ENCODE results near the gene LONRF3. TPM values are rescaled to one million over a fixed set of nuclear protein-coding genes. Genes with fewer than 3 reads are reported as not detected.

The LONRF3 gene
- total RNA-seq, 1 experiment from 2014 or later: 13.1 TPM

DNA sequence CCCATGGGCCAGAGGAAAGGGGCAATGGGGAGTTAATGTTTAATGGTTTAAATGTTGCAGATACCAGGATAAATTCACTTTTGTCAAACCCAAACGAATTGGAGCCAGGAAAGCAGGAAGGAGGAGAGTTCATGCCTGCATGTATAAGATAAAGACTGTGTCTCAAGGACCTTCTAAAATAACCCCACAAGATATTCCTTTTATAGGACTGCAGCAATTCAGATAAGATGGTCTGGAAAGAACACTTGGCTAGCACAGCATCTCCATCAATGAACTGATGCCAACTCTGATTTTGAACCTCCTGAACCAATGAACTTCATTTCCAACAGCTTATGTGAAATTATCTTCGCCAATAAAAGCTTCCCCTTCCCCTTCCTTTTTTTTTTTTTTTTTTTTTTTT is 31.3 kb upstream of the LONRF3 start:
- DNase-seq (ENCODE audit: low read depth, low spot score): no peak
- Histone ChIP-seq H3K4me3 (ENCODE audit: low read depth in 2 of 2, low read length in 2 of 2) (no peak overlapping the region), H3K27me3 (ENCODE audit: control insufficient read depth, insufficient read depth, low read length) (peaks cover 3% of the 10 kb centered on the region; the same call in 1 of the 2 replicates), H3K4me1 (ENCODE audit: control insufficient read depth, insufficient read depth, low read length) (no peaks in the 10 kb centered on the region), H3K27ac (ENCODE audit: low read length) (no peak overlapping the region), H3K9me3 (ENCODE audit: control insufficient read depth, insufficient read depth, low read depth, low read length) (no peaks in the 10 kb centered on the region), H3K36me3 (ENCODE audit: control insufficient read depth, insufficient read depth, low read length) (no peaks in the 10 kb centered on the region)
- in situ Hi-C loops (cut with HindIII; ENCODE audit: low pct_unique_long_range_greater_than_20kb, low sequenced_read_pairs) (no loop called here), intact Hi-C loops (cut with micrococcal nuclease; ENCODE audit: unreplicated experiment) (no loop called here)
- TF ChIP-seq, protein P1, sequence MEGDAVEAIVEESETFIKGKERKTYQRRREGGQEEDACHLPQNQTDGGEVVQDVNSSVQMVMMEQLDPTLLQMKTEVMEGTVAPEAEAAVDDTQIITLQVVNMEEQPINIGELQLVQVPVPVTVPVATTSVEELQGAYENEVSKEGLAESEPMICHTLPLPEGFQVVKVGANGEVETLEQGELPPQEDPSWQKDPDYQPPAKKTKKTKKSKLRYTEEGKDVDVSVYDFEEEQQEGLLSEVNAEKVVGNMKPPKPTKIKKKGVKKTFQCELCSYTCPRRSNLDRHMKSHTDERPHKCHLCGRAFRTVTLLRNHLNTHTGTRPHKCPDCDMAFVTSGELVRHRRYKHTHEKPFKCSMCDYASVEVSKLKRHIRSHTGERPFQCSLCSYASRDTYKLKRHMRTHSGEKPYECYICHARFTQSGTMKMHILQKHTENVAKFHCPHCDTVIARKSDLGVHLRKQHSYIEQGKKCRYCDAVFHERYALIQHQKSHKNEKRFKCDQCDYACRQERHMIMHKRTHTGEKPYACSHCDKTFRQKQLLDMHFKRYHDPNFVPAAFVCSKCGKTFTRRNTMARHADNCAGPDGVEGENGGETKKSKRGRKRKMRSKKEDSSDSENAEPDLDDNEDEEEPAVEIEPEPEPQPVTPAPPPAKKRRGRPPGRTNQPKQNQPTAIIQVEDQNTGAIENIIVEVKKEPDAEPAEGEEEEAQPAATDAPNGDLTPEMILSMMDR (IDR thresholded peaks at IDR 0.05): no peak
- TF ChIP-seq TCF7L2 (IDR thresholded peaks at IDR 0.05; ENCODE audit: low read depth, low read length) (no peak), SIN3A (IDR thresholded peaks at IDR 0.05; ENCODE audit: borderline replicate concordance, insufficient read depth, low read depth, low read length) (no peak), POLR2AphosphoS5 (IDR thresholded peaks at IDR 0.05; ENCODE audit: low read depth, low read length) (no peak)
- TF ChIP-seq, protein P2, sequence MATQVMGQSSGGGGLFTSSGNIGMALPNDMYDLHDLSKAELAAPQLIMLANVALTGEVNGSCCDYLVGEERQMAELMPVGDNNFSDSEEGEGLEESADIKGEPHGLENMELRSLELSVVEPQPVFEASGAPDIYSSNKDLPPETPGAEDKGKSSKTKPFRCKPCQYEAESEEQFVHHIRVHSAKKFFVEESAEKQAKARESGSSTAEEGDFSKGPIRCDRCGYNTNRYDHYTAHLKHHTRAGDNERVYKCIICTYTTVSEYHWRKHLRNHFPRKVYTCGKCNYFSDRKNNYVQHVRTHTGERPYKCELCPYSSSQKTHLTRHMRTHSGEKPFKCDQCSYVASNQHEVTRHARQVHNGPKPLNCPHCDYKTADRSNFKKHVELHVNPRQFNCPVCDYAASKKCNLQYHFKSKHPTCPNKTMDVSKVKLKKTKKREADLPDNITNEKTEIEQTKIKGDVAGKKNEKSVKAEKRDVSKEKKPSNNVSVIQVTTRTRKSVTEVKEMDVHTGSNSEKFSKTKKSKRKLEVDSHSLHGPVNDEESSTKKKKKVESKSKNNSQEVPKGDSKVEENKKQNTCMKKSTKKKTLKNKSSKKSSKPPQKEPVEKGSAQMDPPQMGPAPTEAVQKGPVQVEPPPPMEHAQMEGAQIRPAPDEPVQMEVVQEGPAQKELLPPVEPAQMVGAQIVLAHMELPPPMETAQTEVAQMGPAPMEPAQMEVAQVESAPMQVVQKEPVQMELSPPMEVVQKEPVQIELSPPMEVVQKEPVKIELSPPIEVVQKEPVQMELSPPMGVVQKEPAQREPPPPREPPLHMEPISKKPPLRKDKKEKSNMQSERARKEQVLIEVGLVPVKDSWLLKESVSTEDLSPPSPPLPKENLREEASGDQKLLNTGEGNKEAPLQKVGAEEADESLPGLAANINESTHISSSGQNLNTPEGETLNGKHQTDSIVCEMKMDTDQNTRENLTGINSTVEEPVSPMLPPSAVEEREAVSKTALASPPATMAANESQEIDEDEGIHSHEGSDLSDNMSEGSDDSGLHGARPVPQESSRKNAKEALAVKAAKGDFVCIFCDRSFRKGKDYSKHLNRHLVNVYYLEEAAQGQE (IDR thresholded peaks at IDR 0.05; ENCODE audit: insufficient read depth in 1 of 2, low read depth in 2 of 2, low read length in 1 of 2): no peak
- ATAC-seq: no peak
- POLR2A ChIA-PET: no interaction called here
- no TSS peak for BruUV-seq (replicated peaks)
- CTCF ChIA-PET: interaction anchor here (0.7 kb wide), 1 partner anchor 244 kb away, joined by 3 read pairs; no protein-coding TSS in a partner anchor

DNA sequence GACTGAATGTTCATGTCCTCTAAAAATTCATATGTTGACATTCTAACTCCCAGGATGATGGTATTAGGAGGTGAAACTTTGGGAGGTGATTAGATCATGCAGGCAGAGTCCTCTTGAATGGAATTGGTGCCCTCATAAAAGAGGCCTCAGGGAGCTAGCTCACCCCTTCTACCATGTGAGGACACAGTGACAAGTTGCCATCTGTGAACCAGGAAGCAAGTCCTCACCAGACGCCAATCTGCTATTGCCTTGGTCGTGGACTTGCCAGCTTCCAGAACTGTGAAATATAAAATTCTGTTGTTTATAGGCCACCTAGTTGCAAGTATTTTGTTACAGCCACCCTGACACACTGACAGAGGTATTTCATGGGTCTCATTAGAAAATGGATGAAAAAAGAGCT is 28.5 kb upstream of the LONRF3 start:
- Histone ChIP-seq H3K4me3 (ENCODE audit: low read depth in 2 of 2, low read length in 2 of 2) (no peak overlapping the region), H3K27ac (ENCODE audit: low read length) (no peak overlapping the region), H3K36me3 (ENCODE audit: control insufficient read depth, insufficient read depth, low read length) (no peaks in the 10 kb centered on the region), H3K9me3 (ENCODE audit: control insufficient read depth, insufficient read depth, low read depth, low read length) (no peaks in the 10 kb centered on the region), H3K4me1 (ENCODE audit: control insufficient read depth, insufficient read depth, low read length) (no peaks in the 10 kb centered on the region), H3K27me3 (ENCODE audit: control insufficient read depth, insufficient read depth, low read length) (peaks cover 3% of the 10 kb centered on the region; the same call in 1 of the 2 replicates)
- in situ Hi-C loops (cut with HindIII; ENCODE audit: low pct_unique_long_range_greater_than_20kb, low sequenced_read_pairs): no loop called here
- TF ChIP-seq, protein P2 (IDR thresholded peaks at IDR 0.05; ENCODE audit: insufficient read depth in 1 of 2, low read depth in 2 of 2, low read length in 1 of 2): no peak
- TF ChIP-seq, protein P1 (IDR thresholded peaks at IDR 0.05): no peak
- TF ChIP-seq SIN3A (IDR thresholded peaks at IDR 0.05; ENCODE audit: borderline replicate concordance, insufficient read depth, low read depth, low read length): no peak
- no peak for TF ChIP-seq POLR2AphosphoS5 (IDR thresholded peaks at IDR 0.05; ENCODE audit: low read depth, low read length)
- TF ChIP-seq TCF7L2 (IDR thresholded peaks at IDR 0.05; ENCODE audit: low read depth, low read length): no peak
- ChIA-PET CTCF (no interaction called here), POLR2A (no interaction called here)
- ATAC-seq (no peak), DNase-seq (ENCODE audit: low read depth, low spot score) (no peak)
- BruUV-seq (replicated peaks): no TSS peak
- intact Hi-C loops (cut with micrococcal nuclease; ENCODE audit: unreplicated experiment): no loop called here
